HFF-Myc (cell line): ENCODE data around the gene IL3.

Experiments
- DNase-seq: peaks from one replicate; pipeline ENCODE4 v3.0.0-alpha.2; 2011; ENCODE audit warnings: low read depth; ENCODE audit errors: extremely low read depth
- H3K4me3 ChIP-seq: replicated peaks from 2 replicates; pipeline ENCODE4 v1.5.1; 2011; ENCODE audit warnings: low read depth, mild to moderate bottlenecking, control low read depth, low read length
- CTCF ChIP-seq: IDR thresholded peaks from 2 replicates; pipeline ENCODE4 v1.5.1; 2012; ENCODE audit warnings: mild to moderate bottlenecking, low read depth, low read length, control low read depth; ENCODE audit errors: missing control alignments

The IL3 gene

GRCh38 chr5:132076202-132076830, 15.9 kb downstream of the IL3 start:
- DNase-seq: no peak
- no peak overlapping the region for H3K4me3 ChIP-seq

GRCh38 chr5:132076983-132077382, 16.5 kb downstream of the IL3 start:
- TF ChIP-seq CTCF: no peak
- H3K4me3 ChIP-seq: no peak overlapping the region
- DNase-seq: no peak

More at GRCh38 chr5:132076202-132076830, 15.9 kb downstream of the IL3 start:
- no peak for TF ChIP-seq CTCF

- no peak for TF ChIP-seq CTCF
- no peak overlapping the region for H3K4me3 ChIP-seq
- DNase-seq: no peak
These were observed 18.6 kb downstream of the IL3 start for GRCh38 chr5:132079081-132079480.

- no peak for TF ChIP-seq CTCF
- H3K4me3 ChIP-seq: no peak overlapping the region
- DNase-seq: no peak
These were observed 19.2 kb downstream of the IL3 start for GRCh38 chr5:132079619-132080018.

- no peak for TF ChIP-seq CTCF
- no peak for DNase-seq
- no peak overlapping the region for H3K4me3 ChIP-seq
These were observed 20.1 kb downstream of the IL3 start for GRCh38 chr5:132080595-132080994.

- TF ChIP-seq CTCF: no peak
These were observed 21.0 kb downstream of the IL3 start for GRCh38 chr5:132081458-132081857.

GRCh38 chr5:132082329-132083023, 22.0 kb downstream of the IL3 start:
- no peak for DNase-seq
- no peak overlapping the region for H3K4me3 ChIP-seq
- TF ChIP-seq CTCF: no peak

More at GRCh38 chr5:132081458-132081857, 21.0 kb downstream of the IL3 start:
- H3K4me3 ChIP-seq: no peak overlapping the region
- no peak for DNase-seq
